ENCODE data around the gene CCDC149. TPM values are rescaled to one million over a fixed set of nuclear protein-coding genes. Genes with fewer than 3 reads are reported as not detected.

CCDC149 gene
- total RNA-seq, 1 experiment from 2014 or later, result 0.64 TPM

DNA sequence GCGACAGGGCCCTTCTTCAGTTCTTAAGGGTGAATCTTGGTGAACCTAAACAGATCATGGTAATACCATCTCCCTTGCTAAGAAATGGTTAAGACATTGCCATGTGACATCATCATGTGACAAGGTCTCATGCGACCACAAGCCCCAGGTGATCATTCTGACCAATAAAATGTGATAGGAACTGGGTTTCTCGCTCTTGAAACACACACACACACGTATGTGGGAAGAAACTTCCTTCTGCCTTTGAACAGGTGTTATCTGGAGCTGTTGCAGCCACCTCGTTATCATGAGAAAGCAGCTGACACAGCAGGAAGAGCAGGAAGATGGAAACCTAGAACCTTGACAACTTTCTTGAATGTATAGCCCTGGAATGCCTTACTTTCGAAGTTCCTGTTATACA lies 107.3 kb downstream of the CCDC149 start:
- DNase-seq (ENCODE audit: low read depth), result no peak

DNA sequence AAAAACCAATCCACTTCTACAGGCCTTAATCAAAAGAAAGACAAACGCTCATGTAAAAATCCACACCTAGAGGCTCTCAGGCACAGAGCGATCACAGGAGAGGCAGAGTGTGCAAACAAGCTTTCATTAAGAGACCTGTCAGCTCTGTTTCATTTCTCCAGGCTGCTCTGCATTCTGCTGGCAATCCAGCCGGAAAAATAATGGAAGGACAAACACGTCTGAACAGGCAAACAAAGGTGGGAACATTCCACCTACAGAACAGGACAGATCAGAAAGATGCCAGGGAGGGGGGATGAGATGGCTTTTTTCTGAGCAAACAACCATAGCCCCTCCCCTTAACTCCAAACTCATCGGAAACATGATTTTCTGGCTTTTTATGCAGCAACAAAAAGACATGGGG lies 107.8 kb downstream of the CCDC149 start:
- no peak for DNase-seq (ENCODE audit: low read depth)

DNA sequence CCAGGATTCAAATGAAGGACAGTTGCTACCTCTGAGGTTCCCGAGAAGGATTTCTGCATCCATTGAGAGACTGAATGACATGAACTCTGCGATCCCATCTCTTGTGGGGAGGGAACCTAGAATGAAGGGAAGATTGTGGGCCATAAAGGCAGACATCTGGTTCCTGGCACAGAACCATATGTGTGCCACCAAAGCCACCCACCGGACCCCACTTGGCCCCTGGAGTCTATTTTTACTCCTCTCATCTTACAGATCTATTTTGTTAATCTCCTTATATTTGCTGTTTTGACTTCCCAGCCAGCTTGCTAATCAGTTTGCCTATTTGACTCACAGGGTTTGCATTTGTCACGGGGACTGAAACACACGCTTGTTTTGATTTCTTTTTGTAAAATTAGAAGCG lies 110.2 kb downstream of the CCDC149 start:
- no peak for DNase-seq (ENCODE audit: low read depth)

DNA sequence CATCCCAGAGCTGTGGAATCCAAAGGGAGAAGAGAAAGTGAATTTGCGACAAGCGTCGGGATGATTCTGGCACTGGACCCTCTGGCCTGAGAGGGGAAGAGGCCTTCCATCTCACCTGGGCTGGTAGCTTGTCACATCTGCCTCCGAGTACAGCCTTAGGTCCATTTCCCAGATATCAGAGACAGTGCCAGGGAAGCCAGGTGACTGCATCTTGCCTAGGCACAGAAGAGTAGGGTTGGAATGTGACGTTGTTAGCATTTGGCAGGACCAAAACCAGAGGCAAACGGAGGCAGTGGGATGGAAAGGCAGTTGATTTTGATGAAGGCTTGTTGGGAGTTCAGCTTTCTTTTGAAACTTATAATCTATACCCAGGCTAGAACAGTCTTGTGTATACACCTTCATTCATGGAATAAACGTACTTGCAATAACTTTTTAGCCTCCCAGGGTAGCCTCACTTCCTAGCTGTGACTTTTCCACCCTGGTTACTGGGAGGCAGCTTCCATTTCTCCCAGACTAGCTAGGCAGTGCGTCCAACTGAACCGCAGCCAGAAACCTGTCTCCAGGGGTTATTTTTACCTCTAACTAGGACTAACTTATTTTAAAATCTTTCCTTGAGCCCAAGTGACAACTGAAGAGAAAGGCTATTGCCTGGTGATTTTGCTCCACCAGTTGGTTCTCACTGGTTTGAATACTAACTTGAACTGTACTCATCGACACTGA lies 111.5 kb downstream of the CCDC149 start:
- DNase-seq (ENCODE audit: low read depth), result no peak

DNA sequence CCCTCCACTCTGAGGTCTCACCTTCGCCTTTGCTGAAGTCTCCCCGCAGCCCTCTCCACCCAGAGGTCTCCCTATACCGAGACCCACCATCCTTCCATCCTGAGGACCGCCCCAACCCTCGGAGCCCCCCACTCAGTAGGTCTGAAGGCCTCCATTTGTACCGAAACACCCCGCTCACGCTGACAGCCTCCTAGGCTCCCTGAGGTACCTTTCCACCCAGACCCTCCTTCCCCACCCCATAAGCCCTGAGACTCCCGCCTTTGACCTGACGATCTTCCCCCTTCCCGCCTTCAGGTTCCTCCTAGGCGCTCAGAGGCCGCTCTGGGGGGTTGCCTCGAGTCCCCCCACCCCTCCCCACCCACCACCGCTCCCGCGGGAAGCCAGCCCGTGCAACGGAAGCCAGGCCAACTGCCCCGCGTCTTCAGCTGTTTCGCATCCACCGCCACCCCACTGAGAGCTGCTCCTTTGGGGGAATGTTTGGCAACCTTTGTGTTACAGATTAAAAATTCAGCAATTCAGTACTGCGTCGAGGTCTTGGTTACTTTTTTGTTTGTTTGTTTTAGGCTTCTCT lies 112.4 kb downstream of the CCDC149 start:
- no peak for DNase-seq (ENCODE audit: low read depth)

DNA sequence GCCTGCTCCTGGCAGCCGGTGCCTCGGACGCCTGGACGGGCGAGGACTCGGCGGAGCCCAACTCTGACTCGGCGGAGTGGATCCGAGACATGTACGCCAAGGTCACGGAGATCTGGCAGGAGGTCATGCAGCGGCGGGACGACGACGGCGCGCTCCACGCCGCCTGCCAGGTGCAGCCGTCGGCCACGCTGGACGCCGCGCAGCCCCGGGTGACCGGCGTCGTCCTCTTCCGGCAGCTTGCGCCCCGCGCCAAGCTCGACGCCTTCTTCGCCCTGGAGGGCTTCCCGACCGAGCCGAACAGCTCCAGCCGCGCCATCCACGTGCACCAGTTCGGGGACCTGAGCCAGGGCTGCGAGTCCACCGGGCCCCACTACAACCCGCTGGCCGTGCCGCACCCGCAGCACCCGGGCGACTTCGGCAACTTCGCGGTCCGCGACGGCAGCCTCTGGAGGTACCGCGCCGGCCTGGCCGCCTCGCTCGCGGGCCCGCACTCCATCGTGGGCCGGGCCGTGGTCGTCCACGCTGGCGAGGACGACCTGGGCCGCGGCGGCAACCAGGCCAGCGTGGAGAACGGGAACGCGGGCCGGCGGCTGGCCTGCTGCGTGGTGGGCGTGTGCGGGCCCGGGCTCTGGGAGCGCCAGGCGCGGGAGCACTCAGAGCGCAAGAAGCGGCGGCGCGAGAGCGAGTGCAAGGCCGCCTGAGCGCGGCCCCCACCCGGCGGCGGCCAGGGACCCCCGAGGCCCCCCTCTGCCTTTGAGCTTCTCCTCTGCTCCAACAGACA lies 113.1 kb downstream of the CCDC149 start:
- DNase-seq (ENCODE audit: low read depth), result no peak

DNA sequence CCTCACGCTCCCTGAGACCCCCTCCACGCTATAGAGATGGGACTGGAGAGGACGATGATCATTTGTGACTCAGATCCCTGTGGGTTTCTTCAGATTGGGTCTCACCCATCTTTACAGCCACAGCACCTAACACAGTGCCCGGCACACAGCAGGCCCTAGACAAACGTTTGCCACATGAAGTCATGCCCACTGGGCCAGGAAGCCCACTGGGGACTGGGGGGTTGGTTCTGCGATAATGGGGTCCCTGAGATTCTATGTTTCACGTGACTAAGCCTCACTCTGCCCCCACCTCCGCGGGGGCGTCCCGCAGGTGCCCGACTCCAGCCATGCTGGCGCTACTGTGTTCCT lies 113.7 kb downstream of the CCDC149 start:
- DNase-seq (ENCODE audit: low read depth), result no peak

DNA sequence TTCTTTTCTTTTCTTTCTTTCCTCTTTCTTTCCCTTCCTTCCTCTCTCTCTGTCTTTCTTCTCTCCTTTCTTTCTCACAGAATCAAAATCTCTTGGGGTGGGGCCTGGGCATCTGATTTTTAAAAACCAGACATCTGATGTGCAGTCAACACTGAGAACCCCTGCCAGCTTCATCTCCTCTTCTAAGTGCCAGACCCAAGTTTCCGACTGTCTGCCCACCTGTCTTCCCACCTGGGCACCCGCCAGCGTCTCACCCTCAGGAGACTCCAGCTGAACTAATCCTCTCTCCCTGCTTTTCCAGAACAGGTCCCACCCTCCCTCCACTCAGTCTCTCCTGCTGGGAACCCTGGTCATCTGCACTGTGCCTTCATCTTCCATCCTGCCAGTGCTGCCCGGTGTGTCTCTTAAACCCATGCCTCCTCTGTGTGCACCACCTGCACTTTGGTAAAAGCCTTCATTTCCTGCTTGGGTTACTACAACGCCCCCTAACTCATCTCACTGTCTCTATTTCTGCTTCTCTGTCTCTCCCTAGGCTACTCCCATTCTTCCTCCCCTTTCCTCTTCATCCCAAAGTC lies 114.7 kb downstream of the CCDC149 start:
- no peak for DNase-seq (ENCODE audit: low read depth)

DNA sequence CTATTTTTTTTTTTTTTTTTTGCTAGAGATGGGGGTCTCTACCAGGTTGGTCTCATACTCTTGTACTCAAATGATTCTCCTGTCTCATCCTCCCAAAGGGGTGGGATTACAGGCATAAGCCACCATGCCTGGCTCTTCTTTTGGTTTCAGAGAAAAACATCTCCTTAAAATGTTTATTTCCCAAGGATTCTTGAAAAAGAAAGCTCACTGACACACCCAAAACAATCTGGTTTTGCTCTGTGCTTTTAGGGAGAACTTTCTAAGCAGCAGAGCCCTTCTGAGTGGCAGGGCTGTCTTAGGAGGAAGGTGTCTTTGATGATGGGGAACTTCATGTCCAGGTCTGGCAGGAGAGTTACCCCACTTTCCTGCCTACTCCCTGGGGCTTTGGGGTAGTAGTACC lies 116.2 kb downstream of the CCDC149 start:
- no peak for DNase-seq (ENCODE audit: low read depth)

DNA sequence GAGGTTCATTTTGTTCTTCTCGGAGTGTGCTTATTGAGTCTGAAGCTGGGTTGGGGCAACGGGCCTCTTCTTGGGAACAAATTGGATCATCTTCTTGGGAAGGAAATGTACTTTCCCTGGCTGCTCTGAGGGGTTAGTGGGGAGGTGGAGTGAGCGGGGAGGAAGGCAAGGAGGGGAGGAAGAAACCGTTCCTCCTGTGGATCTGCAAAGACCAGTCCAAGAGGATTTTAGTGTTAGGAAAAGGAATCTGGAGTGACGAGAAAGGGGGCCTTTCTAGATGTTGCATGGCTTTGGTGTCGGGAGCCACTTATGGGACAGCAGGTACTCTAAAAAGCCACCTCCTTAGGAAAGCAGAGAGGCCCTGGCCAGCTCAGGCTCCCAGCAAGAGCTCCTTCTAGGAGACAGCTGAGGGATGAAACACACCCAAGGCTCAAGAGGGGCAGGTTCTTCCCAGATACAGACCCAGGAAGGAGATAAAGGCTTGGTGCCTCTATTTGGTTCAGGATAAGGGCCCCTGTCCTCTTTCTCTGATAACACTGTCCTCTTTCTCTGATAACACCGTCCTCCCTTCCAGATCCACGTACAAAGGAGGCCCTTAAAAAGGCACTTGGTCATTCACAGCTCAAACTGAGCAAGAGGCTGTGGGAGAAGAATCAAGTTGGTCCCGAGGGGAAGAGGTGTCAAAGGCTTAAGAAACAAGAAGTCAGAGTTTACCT lies 117.0 kb downstream of the CCDC149 start:
- DNase-seq (ENCODE audit: low read depth), result no peak

DNA sequence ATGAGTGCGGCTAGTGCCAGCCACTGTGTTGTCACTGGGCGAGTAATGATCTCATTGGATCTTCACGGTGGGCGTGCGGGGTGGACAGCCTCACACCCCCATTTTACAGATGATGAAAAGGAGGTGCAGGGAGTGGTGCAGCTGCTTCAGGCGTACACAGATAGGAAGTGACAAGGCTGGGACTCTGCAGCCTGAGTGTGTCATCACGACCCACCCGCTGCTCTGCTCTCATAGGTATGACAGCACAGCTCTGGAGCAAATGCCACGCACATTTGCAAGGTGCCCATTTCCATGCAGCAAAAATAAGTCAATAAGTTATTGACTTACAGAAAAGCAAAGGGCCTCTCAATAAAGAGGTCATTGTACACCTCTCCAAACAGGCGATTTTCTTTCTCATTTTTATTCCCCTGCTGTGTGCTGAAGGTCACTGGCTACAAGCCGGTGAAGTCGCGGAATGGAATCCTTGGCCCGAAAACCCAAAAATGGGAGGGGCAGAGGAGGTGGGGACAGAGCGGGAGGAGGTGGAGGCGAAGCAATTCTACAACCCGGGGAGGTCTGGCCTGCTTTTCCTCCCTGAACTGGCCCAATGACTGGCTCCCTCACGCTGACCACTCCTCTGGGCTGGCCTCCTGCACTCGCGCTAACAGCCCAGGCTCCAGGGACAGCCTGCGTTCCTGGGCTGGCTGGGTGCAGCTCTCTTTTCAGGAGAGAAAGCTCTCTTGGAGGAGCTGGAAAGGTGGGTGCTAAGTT lies 117.8 kb downstream of the CCDC149 start, which contains the start of gene SOD3:
TSS of gene SOD3 (plus strand) at position 658 of the 750 bp plus-strand sequence. CDS start 3,949 bp downstream, outside the sequence.
- peak; percentile 25 for DNase-seq (ENCODE audit: low read depth)

DNA sequence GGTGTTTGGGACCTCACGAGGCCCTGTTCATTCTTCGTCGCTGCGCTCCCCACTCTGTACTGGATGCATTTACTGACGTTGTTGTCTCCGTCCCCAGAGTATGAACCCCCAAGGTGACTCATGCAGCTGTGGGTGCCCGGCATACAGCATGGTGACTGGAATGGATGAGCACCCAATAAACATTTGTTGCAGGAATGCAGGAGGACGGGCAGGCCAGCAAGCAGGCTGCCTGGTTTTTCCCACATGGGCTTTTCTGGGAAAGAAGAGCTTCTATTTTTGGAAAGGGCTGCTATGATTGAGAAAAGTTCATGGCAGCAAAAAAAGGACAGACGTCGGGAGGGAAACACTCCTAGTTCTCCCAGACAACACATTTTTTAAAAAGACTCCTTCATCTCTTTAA lies 118.4 kb downstream of the CCDC149 start:
- no peak for DNase-seq (ENCODE audit: low read depth)

DNA sequence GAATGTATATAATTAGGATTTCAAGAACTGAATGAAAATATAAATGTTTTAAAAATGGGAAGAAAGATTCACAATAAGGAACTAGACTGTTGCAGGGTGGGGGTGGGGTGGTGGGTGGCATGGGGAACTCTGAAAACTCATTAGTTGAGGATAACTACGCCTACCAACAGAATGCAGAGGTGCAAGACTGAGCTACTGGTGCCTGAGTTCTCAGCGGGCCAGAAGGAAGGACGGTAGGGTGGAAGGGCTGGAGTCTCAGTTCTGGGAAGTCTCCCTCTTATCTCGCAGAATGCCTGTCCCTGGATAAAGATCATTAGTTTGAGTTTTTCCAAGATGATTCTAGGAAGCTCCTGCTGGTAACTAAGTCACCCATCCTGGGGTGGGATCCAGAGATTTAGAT lies 118.8 kb downstream of the CCDC149 start:
- no peak for DNase-seq (ENCODE audit: low read depth)

DNA sequence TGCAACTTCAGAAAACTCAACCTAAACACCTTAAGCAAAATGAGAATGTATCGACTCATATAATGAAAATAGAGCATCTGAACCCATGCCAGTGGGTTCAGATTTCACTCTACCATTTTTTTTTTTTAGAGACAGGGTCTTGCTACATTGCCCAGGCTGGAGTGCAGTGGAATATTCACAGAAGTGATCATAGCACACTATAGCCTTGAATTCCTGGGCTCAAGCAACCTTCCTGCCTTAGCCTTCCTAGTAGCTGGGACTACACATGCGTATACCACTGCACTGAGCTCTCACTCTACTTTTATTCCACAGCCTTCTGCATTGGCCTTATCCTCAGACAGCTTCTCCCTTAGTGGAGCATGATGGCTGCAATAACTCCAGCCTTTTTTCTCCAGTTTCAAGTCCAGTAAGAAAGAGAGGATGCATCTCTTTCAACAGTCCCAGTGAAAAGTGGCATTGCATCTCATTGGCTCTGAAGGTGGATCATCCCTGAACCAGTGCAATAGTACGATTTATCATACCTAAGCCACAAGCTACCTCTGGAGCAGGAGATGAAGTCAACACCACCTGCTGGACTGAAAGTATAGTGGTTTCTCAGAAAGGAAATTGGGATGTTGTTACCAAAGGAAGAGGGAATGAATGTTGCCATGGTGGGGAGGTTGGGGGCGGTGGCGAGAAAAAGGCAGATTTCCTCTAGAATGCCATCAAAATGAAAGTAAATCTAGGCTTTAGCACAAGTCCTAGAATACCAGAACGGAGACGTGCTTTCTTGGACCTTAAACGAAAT lies 119.4 kb downstream of the CCDC149 start:
- DNase-seq (ENCODE audit: low read depth), result peak; percentile 51

DNA sequence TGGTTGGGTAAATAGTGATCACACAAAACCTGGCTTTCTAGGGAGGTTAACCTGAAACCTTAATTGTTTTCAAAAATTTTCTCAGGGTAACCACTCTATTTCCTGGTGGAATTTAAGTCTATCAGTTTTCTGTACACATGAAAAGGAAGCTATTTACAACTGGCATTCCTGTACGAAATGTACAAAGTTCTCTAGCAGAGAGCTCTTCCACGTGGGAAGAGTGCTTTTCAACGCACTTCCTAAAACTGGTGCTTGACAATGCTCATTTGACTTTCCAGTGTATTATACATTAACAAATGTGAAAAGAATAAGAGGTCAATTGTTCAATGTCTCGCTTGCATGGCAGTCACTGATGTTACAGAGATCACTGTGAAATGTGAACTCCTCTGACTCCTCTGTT lies 120.3 kb downstream of the CCDC149 start:
- DNase-seq (ENCODE audit: low read depth), result no peak

DNA sequence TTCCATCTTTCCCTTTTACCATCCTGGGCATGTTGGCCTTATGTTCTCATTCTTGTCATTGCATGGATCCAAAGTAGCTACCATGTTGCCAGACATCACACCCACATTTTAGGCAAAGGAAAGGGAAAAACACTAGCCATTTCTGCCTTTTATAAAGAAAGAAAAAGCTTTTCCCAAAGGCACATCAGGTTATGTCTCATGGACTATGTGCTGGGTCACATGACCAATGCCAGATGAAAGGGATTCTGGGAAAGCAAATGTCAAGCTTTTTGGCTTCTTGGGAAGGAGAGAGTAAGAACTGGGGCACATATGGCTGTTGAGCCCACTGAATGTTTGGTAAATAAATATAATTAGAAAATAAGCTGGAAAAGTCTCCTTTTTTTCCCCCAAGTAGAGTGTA lies 121.8 kb downstream of the CCDC149 start:
- no peak for DNase-seq (ENCODE audit: low read depth)

DNA sequence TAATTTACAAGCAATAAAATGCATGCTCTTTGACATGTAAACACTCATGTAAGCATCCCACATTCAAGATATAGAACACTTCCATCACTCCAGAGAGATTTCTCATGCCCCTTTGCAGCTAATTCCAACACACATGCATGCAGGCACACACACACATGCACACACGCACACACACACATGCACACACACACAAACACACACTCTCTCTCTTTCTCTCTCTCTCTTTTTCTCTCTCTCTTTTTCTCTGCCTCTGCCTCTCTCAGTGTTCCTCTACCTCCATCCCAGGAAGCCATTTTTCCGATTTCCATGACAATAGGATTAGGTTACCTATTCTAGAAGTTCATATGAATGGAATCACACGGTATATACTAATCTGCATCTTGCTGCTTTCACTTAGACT lies 129.3 kb downstream of the CCDC149 start:
- DNase-seq (ENCODE audit: low read depth), result no peak

DNA sequence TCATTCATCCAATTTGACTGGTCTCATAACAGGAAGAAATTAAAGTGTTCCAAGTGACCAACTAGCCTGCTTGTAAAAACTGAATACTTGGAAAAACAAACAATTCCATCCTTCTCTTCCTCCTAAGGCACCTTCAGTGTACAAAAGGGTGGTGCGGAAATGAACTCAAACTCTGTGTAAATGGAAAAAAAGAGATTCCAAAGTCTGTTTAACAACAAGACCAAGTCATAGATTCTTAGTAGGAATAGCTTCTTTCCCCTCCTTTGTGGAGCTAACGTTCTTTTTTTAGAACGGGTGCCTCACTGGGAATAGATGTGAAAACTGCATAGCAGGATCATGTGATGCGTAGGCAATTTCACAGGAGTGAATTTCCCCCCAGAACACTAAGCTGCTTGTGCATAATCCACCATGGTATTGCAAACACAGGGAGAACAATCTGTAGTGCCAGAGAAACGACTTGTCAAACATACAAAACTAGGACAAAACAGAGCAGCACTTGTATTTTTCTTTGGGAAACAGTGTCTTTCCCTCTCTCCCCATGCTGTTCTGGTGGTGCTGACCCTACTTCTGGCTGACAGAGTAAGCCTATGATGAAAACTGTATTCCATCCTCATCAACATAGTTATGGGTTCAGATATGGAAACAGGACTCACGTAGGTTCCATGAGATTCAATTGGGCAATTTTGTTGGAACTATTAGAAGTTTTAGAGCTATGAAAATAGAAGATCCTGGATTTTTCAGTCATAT lies 130.7 kb downstream of the CCDC149 start:
- DNase-seq (ENCODE audit: low read depth), result no peak

DNA sequence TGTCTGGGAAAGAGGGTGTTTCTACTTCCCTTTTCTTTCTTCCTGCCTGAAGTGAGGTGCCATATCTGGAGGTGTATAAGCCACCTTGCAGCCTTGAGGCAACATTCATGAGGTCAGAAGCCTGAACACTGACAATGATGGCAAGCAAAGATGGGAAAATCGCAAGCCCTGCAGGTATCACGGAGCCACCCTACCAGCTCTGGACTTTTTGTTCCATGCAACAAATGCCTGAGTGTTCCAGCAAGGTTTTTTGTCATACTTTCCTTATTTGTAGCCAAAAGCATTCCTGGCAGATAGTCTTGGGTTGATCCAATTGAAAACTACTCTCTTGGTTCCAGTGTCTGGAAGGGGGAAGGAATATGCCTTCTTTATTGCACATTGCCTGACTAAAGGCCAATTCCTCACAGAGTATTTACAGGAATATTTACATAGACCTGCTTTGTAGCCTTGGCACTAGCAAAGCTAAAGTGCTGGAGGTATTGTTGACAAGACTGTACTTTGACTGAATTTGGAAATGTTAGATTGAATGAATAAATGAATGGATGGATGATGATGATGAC lies 131.8 kb downstream of the CCDC149 start:
- no peak for DNase-seq (ENCODE audit: low read depth)
